Ovary (tissue), 3 donors: ENCODE results near the gene ELAVL1.

Experiments used
- POLR2A ChIP-seq: fragments of 450-650 bp; IDR thresholded peaks from one replicate; pipeline ENCODE4 v1.6.1; 2017; ENCODE audit warnings: antibody characterized with exemption, mild to moderate bottlenecking, moderate library complexity
- TF ChIP-seq, protein P1 (sequence below), 3 donors: fragments of 450-650 bp in 2 of 3; fragments of 200-600 bp in 1 of 3; IDR thresholded peaks; one replicate each; pipeline versions ENCODE4 v1.5.1 to v1.8.0; 2016 to 2022; ENCODE audit warnings: antibody characterized with exemption in 3 of 3, mild to moderate bottlenecking in 1 of 3
- donor health status: DM: no; HTN: no; CAD: no.

GRCh38 chr19:7968796-7969554 is 36.5 kb downstream of the ELAVL1 start:
- TF ChIP-seq POLR2A: no peak
- TF ChIP-seq, protein P1, sequence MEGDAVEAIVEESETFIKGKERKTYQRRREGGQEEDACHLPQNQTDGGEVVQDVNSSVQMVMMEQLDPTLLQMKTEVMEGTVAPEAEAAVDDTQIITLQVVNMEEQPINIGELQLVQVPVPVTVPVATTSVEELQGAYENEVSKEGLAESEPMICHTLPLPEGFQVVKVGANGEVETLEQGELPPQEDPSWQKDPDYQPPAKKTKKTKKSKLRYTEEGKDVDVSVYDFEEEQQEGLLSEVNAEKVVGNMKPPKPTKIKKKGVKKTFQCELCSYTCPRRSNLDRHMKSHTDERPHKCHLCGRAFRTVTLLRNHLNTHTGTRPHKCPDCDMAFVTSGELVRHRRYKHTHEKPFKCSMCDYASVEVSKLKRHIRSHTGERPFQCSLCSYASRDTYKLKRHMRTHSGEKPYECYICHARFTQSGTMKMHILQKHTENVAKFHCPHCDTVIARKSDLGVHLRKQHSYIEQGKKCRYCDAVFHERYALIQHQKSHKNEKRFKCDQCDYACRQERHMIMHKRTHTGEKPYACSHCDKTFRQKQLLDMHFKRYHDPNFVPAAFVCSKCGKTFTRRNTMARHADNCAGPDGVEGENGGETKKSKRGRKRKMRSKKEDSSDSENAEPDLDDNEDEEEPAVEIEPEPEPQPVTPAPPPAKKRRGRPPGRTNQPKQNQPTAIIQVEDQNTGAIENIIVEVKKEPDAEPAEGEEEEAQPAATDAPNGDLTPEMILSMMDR (IDR thresholded peaks at IDR 0.05): no peak
